Vagina (tissue), 2 donors: ENCODE data around the gene SH3BP2.

Experiments
- POLR2A ChIP-seq, 2 donors: fragments of 450-650 bp; IDR thresholded peaks; one replicate each; pipeline ENCODE4 v1.6.1; 2017; ENCODE audit warnings: antibody characterized with exemption in 2 of 2, mild to moderate bottlenecking in 2 of 2, moderate library complexity in 2 of 2
- POLR2AphosphoS5 ChIP-seq, 2 donors: sonication (generic); formaldehyde crosslinking; IDR thresholded peaks; one replicate each; pipeline ENCODE4 v1.9.0; 2017; ENCODE audit warnings: antibody characterized with exemption in 2 of 2, mild to moderate bottlenecking in 2 of 2, low read depth in 1 of 2; ENCODE audit not compliant: insufficient read depth in 1 of 2

DNA sequence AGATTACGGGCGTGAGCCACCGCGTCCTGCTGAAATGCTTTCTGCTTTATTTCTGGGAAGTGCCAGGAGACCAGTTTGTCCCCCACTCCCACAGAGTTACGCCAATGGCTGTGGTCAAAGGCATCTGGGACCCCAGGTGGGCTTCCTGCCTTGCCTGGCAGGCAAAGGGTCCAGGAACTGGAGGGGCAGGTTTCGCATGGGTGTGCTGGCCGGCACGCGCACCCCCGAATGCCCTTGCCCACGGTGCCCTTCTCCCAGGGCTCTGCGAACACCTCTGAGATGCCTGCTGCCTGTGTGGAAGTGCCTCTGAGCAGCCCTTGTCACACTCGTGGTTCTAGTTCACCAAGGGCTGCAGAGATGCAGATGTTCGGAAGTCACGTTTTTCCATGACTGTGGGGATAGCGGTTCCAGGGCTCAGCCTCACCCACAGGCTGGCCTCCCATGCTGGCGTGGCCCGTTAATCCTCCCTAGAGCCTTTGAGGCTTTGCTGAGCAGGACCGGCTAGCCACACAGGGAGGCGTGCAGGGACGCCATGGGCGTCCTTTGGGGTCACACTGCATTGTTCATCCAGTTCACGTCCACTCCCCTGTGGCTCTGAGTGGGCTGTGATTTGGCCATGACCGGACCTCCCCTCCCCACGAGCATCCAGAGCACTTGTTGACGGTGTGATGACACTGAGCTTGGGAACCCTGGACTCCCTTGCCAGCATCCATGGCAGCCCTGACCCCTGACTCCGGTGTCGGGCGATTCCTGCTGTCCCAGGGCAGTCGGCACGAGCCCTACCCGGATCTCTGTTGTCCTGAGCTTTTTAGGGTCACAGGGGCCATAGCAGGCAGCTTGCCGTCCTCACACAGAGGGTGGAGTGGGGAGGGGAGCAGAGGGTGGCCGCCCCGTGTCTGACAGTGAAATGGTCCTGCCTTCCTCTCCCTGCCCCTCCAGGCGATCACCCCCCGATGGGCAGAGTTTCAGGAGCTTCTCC is 38.0 kb downstream of the SH3BP2 start:
- TF ChIP-seq POLR2AphosphoS5 (IDR thresholded peaks at IDR 0.05; ENCODE audit: insufficient read depth in 1 of 2, low read depth in 1 of 2) (no peak), POLR2A (IDR thresholded peaks at IDR 0.05) (no peak)
